ENCODE measurements around the gene BCAP31.

DNA sequence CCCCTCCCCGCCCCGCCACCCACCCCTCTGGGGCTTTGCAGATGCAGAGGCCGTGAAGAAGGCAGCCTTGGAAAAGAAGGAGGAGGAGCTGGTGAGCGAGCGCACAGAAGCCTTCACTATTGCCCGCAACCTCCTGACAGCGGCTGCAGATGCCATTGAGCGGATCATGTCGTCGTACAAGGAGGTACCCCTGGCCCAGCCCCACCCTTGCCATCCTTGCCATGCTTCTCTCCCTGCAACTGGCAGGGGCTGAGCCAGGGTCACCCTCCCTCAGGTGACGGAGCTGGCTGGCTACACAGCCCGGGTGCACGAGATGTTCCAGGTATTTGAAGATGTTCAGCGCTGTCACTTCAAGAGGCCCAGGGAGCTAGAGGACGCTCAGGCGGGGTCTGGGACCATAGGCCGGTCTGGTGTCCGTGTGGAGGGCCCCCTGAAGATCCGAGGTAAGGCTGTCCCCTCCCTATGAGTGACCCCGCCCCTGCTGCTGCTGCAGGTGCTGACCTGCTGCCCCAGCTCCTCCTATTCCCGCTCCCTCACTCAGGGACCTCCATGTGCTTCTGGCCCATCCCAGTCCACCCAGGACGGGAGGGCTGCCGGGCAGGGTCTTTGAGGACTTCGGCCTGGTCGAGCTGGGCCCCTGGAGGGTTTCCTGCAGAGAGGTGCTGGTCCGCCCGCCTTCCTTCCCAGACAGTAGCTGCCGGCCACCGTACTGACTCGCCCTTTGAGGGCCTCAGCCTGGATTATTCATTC, 12.1 kb upstream of the BCAP31 start:
- TF ChIP-seq, protein P1, sequence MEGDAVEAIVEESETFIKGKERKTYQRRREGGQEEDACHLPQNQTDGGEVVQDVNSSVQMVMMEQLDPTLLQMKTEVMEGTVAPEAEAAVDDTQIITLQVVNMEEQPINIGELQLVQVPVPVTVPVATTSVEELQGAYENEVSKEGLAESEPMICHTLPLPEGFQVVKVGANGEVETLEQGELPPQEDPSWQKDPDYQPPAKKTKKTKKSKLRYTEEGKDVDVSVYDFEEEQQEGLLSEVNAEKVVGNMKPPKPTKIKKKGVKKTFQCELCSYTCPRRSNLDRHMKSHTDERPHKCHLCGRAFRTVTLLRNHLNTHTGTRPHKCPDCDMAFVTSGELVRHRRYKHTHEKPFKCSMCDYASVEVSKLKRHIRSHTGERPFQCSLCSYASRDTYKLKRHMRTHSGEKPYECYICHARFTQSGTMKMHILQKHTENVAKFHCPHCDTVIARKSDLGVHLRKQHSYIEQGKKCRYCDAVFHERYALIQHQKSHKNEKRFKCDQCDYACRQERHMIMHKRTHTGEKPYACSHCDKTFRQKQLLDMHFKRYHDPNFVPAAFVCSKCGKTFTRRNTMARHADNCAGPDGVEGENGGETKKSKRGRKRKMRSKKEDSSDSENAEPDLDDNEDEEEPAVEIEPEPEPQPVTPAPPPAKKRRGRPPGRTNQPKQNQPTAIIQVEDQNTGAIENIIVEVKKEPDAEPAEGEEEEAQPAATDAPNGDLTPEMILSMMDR (IDR thresholded peaks at IDR 0.05): no peak
- TF ChIP-seq EZH2 (IDR thresholded peaks at IDR 0.05; ENCODE audit: borderline replicate concordance, insufficient read depth, low read depth, low read length, poor library complexity, severe bottlenecking): no peak
